HCT116 (cell line): ENCODE measurements around the gene ADAP2. TPM values are rescaled to one million over a fixed set of nuclear protein-coding genes. Genes with fewer than 3 reads are reported as not detected.

ENCODE experiments used
- ATAC-seq: fragments of 200-7000 bp; cut with Tn5 transposase; 2 replicates; pipeline ENCODE4 v1.9.1; 2020; ENCODE audit warnings: mild to moderate bottlenecking, moderate library complexity
- BruUV-seq: library from RNA; stranded (reverse); fragments of 400-500 nt; replicated peaks from 2 replicates; lab custom pipeline; 2021; lab: Mats Ljungman, UMichigan
- CTCF ChIA-PET: fragments of 300-600 bp; sonication (Branson Sonifier 250); formaldehyde crosslinking; loops from one replicate; lab custom pipeline; 2021; ENCODE audit warnings: antibody characterized with exemption; lab: Charles Lee
- POLR2A ChIA-PET: fragments of 300-600, 350-600 bp; sonication (Branson Sonifier 250); formaldehyde crosslinking; loops from one replicate; lab custom pipeline; 2021; ENCODE audit warnings: antibody characterized with exemption; lab: Charles Lee
- RAD21 ChIA-PET, 2 experiments: fragments of 300-600 bp; sonication (Branson Sonifier 250); formaldehyde crosslinking; loops; one replicate each; lab custom pipeline; 2023; ENCODE audit warnings: low total read pairs in 2 of 2; ENCODE audit not compliant: uncharacterized antibody in 2 of 2, unreplicated experiment in 2 of 2, low non-redundant PET in 1 of 2; lab: Charles Lee
- DNase-seq: peaks from one replicate; pipeline ENCODE4 v3.0.0-alpha.2; 2010; ENCODE audit warnings: low read depth, low spot score
- H2AFZ ChIP-seq: fragments of 200-600 bp; shearing (Covaris generic), sonication (generic); 2 replicates; pipeline ENCODE4 v1.6.1; 2017; ENCODE audit warnings: low read depth, mixed run types, mixed read lengths, antibody characterized with exemption, low read length; ENCODE audit not compliant: poor library complexity, severe bottlenecking
- H3K27ac ChIP-seq: 2 replicates; pipeline ENCODE4 v1.5.1; 2012; ENCODE audit warnings: low read depth, low read length
- H3K27me3 ChIP-seq: fragments of 200-600 bp; sonication (generic); 2 replicates; pipeline ENCODE4 v1.6.1; 2016; ENCODE audit warnings: mixed run types, low read length, mixed read lengths; ENCODE audit not compliant: insufficient read depth
- H3K36me3 ChIP-seq, 2 experiments: fragments of 200-500 bp in 1 of 2; fragments of 200-600 bp in 1 of 2; sonication (Bioruptor generic) in 1 of 2; sonication (generic) in 1 of 2; 2 replicates each; pipeline versions ENCODE4 v1.5.1 to v1.6.1; 2014 to 2016; ENCODE audit warnings: low read length in 2 of 2, inconsistent platforms in 1 of 2, mixed read lengths in 1 of 2, mixed run types in 1 of 2; ENCODE audit not compliant: insufficient read depth in 2 of 2, control insufficient read depth in 1 of 2
- H3K4me1 ChIP-seq, 2 experiments: fragments of 200-600 bp in 1 of 2; sonication (generic) in 1 of 2; 2 replicates each; pipeline versions ENCODE4 v1.5.1 to v1.6.1; 2012 to 2017; ENCODE audit warnings: low read length in 2 of 2, inconsistent platforms in 1 of 2, mild to moderate bottlenecking in 1 of 2, mixed read lengths in 1 of 2, mixed run types in 1 of 2, moderate library complexity in 1 of 2; ENCODE audit not compliant: insufficient read depth in 2 of 2, control insufficient read depth in 1 of 2
- H3K4me2 ChIP-seq: fragments of 200-600 bp; sonication (generic); 2 replicates; pipeline ENCODE4 v1.6.1; 2017; ENCODE audit warnings: mixed run types, low read length, mixed read lengths
- H3K4me3 ChIP-seq, 2 experiments: fragments of 200-600 bp in 1 of 2; sonication (generic) in 1 of 2; replicated peaks in 1 of 2; 2 replicates each; pipeline ENCODE4 v1.5.1; 2011 to 2016; ENCODE audit warnings: low read length in 2 of 2, control low read depth in 1 of 2, low read depth in 1 of 2, mild to moderate bottlenecking in 1 of 2, mixed read lengths in 1 of 2, mixed run types in 1 of 2
- H3K79me2 ChIP-seq: fragments of 200-600 bp; sonication (generic); 2 replicates; pipeline ENCODE4 v1.6.1; 2017; ENCODE audit warnings: mild to moderate bottlenecking, mixed run types, low read length, moderate library complexity, mixed read lengths; ENCODE audit not compliant: insufficient read depth
- H3K9ac ChIP-seq: fragments of 200-600 bp; sonication (generic); 2 replicates; pipeline ENCODE4 v1.6.1; 2016; ENCODE audit warnings: low read length, mixed read lengths
- H3K9me2 ChIP-seq: fragments of 200-600 bp; sonication (generic), shearing (Covaris generic); 2 replicates; pipeline ENCODE4 v1.6.1; 2017; ENCODE audit warnings: mixed run types, mild to moderate bottlenecking, moderate library complexity; ENCODE audit not compliant: insufficient read depth
- H3K9me3 ChIP-seq, 2 experiments: fragments of 200-500 bp in 1 of 2; fragments of 200-600 bp in 1 of 2; sonication (Bioruptor generic) in 1 of 2; sonication (generic) in 1 of 2; 2 replicates each; pipeline ENCODE4 v1.6.1; 2014 to 2017; ENCODE audit warnings: low read length in 2 of 2, mixed read lengths in 2 of 2, inconsistent platforms in 1 of 2, low read depth in 1 of 2, mild to moderate bottlenecking in 1 of 2, mixed run types in 1 of 2, moderate library complexity in 1 of 2; ENCODE audit not compliant: control insufficient read depth in 1 of 2, insufficient read depth in 1 of 2
- H4K20me1 ChIP-seq: fragments of 200-600 bp; sonication (generic), shearing (Covaris generic); 2 replicates; pipeline ENCODE4 v1.6.1; 2017; ENCODE audit warnings: mixed run types, mild to moderate bottlenecking, moderate library complexity; ENCODE audit not compliant: insufficient read depth
- CBX3 ChIP-seq: IDR thresholded peaks from 2 replicates; pipeline ENCODE4 v1.6.1; 2012; ENCODE audit warnings: low read depth
- CEBPB ChIP-seq: IDR thresholded peaks from 2 replicates; pipeline ENCODE4 v1.6.1; 2012; ENCODE audit warnings: low read depth
- CTCF ChIP-seq, 3 experiments: fragments of 200-600 bp in 1 of 3; sonication (generic) in 1 of 3; IDR thresholded peaks in 2 of 3; conservative IDR thresholded peaks in 1 of 3; 2 replicates each; pipeline ENCODE4 v1.5.1; 2012 to 2017; ENCODE audit warnings: low read depth in 2 of 3, low read length in 2 of 3, antibody characterized with exemption in 1 of 3, borderline replicate concordance in 1 of 3, control low read depth in 1 of 3, mild to moderate bottlenecking in 1 of 3, mixed read lengths in 1 of 3, mixed run types in 1 of 3, moderate library complexity in 1 of 3; ENCODE audit not compliant: insufficient read depth in 1 of 3
- EGR1 ChIP-seq: IDR thresholded peaks from 2 replicates; pipeline ENCODE4 v1.6.1; 2012; ENCODE audit warnings: low read depth
- ELF1 ChIP-seq: IDR thresholded peaks from 2 replicates; pipeline ENCODE4 v1.6.1; 2012; ENCODE audit warnings: low read depth, borderline replicate concordance
- EZH2 ChIP-seq: fragments of 200-600 bp; sonication (generic); IDR thresholded peaks from 2 replicates; pipeline ENCODE4 v1.6.1; 2017; ENCODE audit warnings: antibody characterized with exemption, mixed run types
- EZH2phosphoT487 ChIP-seq: fragments of 200-600 bp; IDR thresholded peaks from 2 replicates; pipeline ENCODE4 v1.6.1; 2018; ENCODE audit warnings: antibody characterized with exemption, borderline replicate concordance
- FOSL1 ChIP-seq: IDR thresholded peaks from 2 replicates; pipeline ENCODE4 v1.6.1; 2012; ENCODE audit warnings: low read depth
- JUND ChIP-seq: IDR thresholded peaks from 2 replicates; pipeline ENCODE4 v1.6.1; 2012
- MAX ChIP-seq: IDR thresholded peaks from 2 replicates; pipeline ENCODE4 v1.6.1; 2012
- POLR2A ChIP-seq: IDR thresholded peaks from 2 replicates; pipeline ENCODE4 v1.7.0; 2011; ENCODE audit warnings: borderline replicate concordance; ENCODE audit not compliant: insufficient read depth, insufficient read length; ENCODE audit errors: extremely low read depth
- POLR2AphosphoS5 ChIP-seq: IDR thresholded peaks from 2 replicates; pipeline ENCODE4 v1.6.1; 2011; ENCODE audit warnings: mild to moderate bottlenecking, low read depth, low read length, moderate library complexity
- REST ChIP-seq: IDR thresholded peaks from 2 replicates; pipeline ENCODE4 v1.6.1; 2012; ENCODE audit warnings: low read depth
- SIN3A ChIP-seq: IDR thresholded peaks from 2 replicates; pipeline ENCODE4 v1.6.1; 2012; ENCODE audit warnings: low read depth
- SRF ChIP-seq: IDR thresholded peaks from 2 replicates; pipeline ENCODE4 v1.6.1; 2012; ENCODE audit warnings: low read depth
- YY1 ChIP-seq: IDR thresholded peaks from 2 replicates; pipeline ENCODE4 v1.6.1; 2011; ENCODE audit warnings: low read length, low read depth, moderate library complexity, mild to moderate bottlenecking; ENCODE audit not compliant: insufficient replicate concordance; ENCODE audit errors: extremely low read depth
- ZFX ChIP-seq: fragments of 450-650 bp; IDR thresholded peaks from 2 replicates; pipeline ENCODE4 v1.6.1; 2017
- ZNF274 ChIP-seq: fragments of 200-500 bp; sonication (Bioruptor generic); IDR thresholded peaks from 2 replicates; pipeline ENCODE4 v1.6.1; 2014; ENCODE audit warnings: mild to moderate bottlenecking, low read depth, low read length, inconsistent platforms
- intact Hi-C: fragments of 100-400 bp; cut with micrococcal nuclease; formaldehyde crosslinking; loops from 2 replicates; pipeline ENCODE4 v1.10.0; 2022
- total RNA-seq: library from RNA; stranded (reverse); gene quantifications from one replicate; pipeline ENCODE4 v1.2.1, GENCODE V29; 2021; ENCODE audit not compliant: unreplicated experiment
- TF ChIP-seq, protein P1 (sequence below): IDR thresholded peaks from 2 replicates; pipeline ENCODE4 v1.6.1; 2012
- TF ChIP-seq, protein P2 (sequence below): IDR thresholded peaks from 2 replicates; pipeline ENCODE4 v1.6.1; 2011; ENCODE audit warnings: mild to moderate bottlenecking, low read length, moderate library complexity; ENCODE audit not compliant: insufficient replicate concordance; ENCODE audit errors: extremely low read depth

ADAP2 gene
- total RNA-seq, 1 experiment from 2014 or later: 17.2 TPM

DNA sequence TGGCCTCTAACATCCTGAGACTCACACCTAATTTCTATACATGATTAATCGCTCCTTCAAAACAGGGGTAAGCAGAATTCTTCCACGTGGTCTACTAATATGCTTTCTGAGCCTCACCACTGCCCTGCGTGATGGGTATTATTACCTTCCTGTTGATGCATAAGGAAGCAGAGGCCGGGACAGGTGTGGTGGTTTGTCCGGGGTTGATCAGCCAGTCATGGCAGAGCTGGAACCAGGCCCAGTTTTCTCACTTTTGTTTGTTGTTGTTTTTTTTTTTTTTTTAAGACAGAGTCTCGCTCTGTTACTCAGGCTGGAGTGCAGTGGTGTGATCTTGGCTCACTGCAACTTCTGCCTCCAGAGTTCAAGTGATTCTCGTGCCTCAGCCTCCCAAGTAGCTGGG lies 80.3 kb downstream of the ADAP2 start:
- Histone ChIP-seq H3K9me3 (no peaks in the 10 kb centered on the region), H4K20me1 (no peaks in the 10 kb centered on the region), H3K27me3 (no peaks in the 10 kb centered on the region), H3K36me3 (peaks cover 5 to 6% of the 10 kb centered on the region in 2 experiments; a peak in 1 of 4 replicates), H3K79me2 (no peaks in the 10 kb centered on the region), H3K27ac (no peak overlapping the region), H3K9ac (no peak overlapping the region), H3K4me1 (no peaks in the 10 kb centered on the region), H3K4me3 (no peak overlapping the region), H3K9me2 (no peaks in the 10 kb centered on the region), H3K4me2 (no peak overlapping the region)
- POLR2A ChIA-PET: no interaction called here
- ATAC-seq: no peak
- no TSS peak for BruUV-seq
- no peak for DNase-seq
- RAD21 ChIA-PET: no interaction called here
- TF ChIP-seq EZH2: no peak
- TF ChIP-seq POLR2AphosphoS5: no peak
- TF ChIP-seq, protein P1, sequence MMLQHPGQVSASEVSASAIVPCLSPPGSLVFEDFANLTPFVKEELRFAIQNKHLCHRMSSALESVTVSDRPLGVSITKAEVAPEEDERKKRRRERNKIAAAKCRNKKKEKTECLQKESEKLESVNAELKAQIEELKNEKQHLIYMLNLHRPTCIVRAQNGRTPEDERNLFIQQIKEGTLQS: no peak
- TF ChIP-seq MAX: no peak
- TF ChIP-seq JUND: no peak
- no peak for TF ChIP-seq EGR1
- no peak for TF ChIP-seq ELF1
- no peak for TF ChIP-seq REST
- no peak for TF ChIP-seq CTCF (IDR thresholded peaks at IDR 0.05 in 2 of 3, conservative IDR thresholded peaks at IDR 0.05 in 1 of 3; ENCODE audit: borderline replicate concordance in 1 of 3, insufficient read depth in 1 of 3, low read depth in 2 of 3, low read length in 2 of 3)
- TF ChIP-seq SRF: no peak
- no peak for TF ChIP-seq CEBPB
- TF ChIP-seq ZNF274: no peak
- TF ChIP-seq YY1: no peak
- TF ChIP-seq CBX3: no peak
- TF ChIP-seq EZH2phosphoT487: no peak
- TF ChIP-seq, protein P2, sequence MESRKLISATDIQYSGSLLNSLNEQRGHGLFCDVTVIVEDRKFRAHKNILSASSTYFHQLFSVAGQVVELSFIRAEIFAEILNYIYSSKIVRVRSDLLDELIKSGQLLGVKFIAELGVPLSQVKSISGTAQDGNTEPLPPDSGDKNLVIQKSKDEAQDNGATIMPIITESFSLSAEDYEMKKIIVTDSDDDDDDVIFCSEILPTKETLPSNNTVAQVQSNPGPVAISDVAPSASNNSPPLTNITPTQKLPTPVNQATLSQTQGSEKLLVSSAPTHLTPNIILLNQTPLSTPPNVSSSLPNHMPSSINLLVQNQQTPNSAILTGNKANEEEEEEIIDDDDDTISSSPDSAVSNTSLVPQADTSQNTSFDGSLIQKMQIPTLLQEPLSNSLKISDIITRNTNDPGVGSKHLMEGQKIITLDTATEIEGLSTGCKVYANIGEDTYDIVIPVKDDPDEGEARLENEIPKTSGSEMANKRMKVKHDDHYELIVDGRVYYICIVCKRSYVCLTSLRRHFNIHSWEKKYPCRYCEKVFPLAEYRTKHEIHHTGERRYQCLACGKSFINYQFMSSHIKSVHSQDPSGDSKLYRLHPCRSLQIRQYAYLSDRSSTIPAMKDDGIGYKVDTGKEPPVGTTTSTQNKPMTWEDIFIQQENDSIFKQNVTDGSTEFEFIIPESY: no peak
- no peak for TF ChIP-seq FOSL1
- TF ChIP-seq ZFX: no peak
- TF ChIP-seq SIN3A: no peak
- no peak for TF ChIP-seq POLR2A
- TF ChIP-seq, all 23 proteins: peak for 0
- CTCF ChIA-PET: no interaction called here
- no peak overlapping the region for H2AFZ ChIP-seq
- intact Hi-C loops: no loop called here
